Endothelial cell of umbilical vein (primary cell): Measurements from ENCODE around the gene VRK1. TPM values are rescaled to one million over a fixed set of nuclear protein-coding genes. Genes with fewer than 3 reads are reported as not detected.

Experiments used
- BruUV-seq: library from RNA; stranded (reverse); fragments of 400-500 nt; replicated peaks from 2 replicates; lab custom pipeline; 2021; lab: Mats Ljungman, UMichigan
- CTCF ChIA-PET: fragments of 300-600, 350-600 bp; sonication (Branson Sonifier 250); formaldehyde crosslinking; loops from one replicate; lab custom pipeline; 2021; ENCODE audit warnings: antibody characterized with exemption, inconsistent platforms; lab: Charles Lee
- POLR2A ChIA-PET: fragments of 300-600, 350-600 bp; sonication (Branson Sonifier 250); formaldehyde crosslinking; loops from one replicate; lab custom pipeline; 2021; ENCODE audit warnings: antibody characterized with exemption, inconsistent platforms; lab: Charles Lee
- DNase-seq: peaks from one replicate; pipeline ENCODE4 v3.0.0-alpha.2; 2011; ENCODE audit warnings: low read depth, low spot score
- FAIRE-seq: peaks from 2 replicates; lab custom pipeline; 2011; peaks lifted over from hg19 to GRCh38; lab: Jason Lieb, UNC
- H2AFZ ChIP-seq: 2 replicates; pipeline ENCODE4 v1.6.0; 2012; ENCODE audit warnings: low read depth, low read length, control low read depth, inconsistent platforms
- H3K27ac ChIP-seq: 2 replicates; pipeline ENCODE4 v1.5.1; 2011; ENCODE audit warnings: low read depth, mild to moderate bottlenecking, control low read depth, low read length, moderate library complexity; ENCODE audit not compliant: insufficient read depth
- H3K27me3 ChIP-seq, 2 experiments: 2 replicates each; pipeline versions ENCODE4 v1.6.0 to v1.6.1; 2011; ENCODE audit warnings: low read length in 2 of 2, mixed read lengths in 1 of 2; ENCODE audit not compliant: control insufficient read depth in 2 of 2, insufficient read depth in 2 of 2
- H3K36me3 ChIP-seq, 2 experiments: 2 replicates in 1 of 2; 3 replicates in 1 of 2; pipeline ENCODE4 v1.5.1; 2011; ENCODE audit warnings: low read length in 2 of 2, mild to moderate bottlenecking in 1 of 2, moderate library complexity in 1 of 2; ENCODE audit not compliant: control insufficient read depth in 2 of 2, insufficient read depth in 2 of 2; ENCODE audit errors: extremely low read depth in 1 of 2
- H3K4me1 ChIP-seq: 3 replicates; pipeline ENCODE4 v1.5.1; 2011; ENCODE audit warnings: mild to moderate bottlenecking, low read length; ENCODE audit not compliant: control insufficient read depth, insufficient read depth; ENCODE audit errors: extremely low read depth
- H3K4me2 ChIP-seq: 2 replicates; pipeline ENCODE4 v1.6.1; 2011; ENCODE audit warnings: low read length, control low read depth, mixed read lengths; ENCODE audit not compliant: insufficient read depth
- H3K4me3 ChIP-seq, 3 experiments: fragments of 200-600 bp in 1 of 3; sonication (generic), shearing (Covaris generic) in 1 of 3; replicated peaks in 1 of 3; 2 replicates each; pipeline ENCODE4 v1.5.1; 2011 to 2016; ENCODE audit warnings: control low read depth in 3 of 3, low read length in 3 of 3, mild to moderate bottlenecking in 2 of 3, inconsistent platforms in 1 of 3, low read depth in 1 of 3, moderate library complexity in 1 of 3; ENCODE audit not compliant: insufficient read depth in 1 of 3
- H3K79me2 ChIP-seq: 2 replicates; pipeline ENCODE4 v1.6.0; 2012; ENCODE audit warnings: low read length, inconsistent platforms; ENCODE audit not compliant: control insufficient read depth, insufficient read depth
- H3K9ac ChIP-seq: replicated peaks from 2 replicates; pipeline ENCODE3; 2011; ENCODE audit warnings: low read length, control low read depth; ENCODE audit not compliant: insufficient read depth; ENCODE audit errors: extremely low read depth
- H3K9me1 ChIP-seq: replicated peaks from 3 replicates; pipeline ENCODE4 v1.6.0; 2011; ENCODE audit warnings: mild to moderate bottlenecking, low read length; ENCODE audit not compliant: control insufficient read depth, insufficient read depth; ENCODE audit errors: extremely low read depth
- H3K9me3 ChIP-seq: replicated peaks from 2 replicates; pipeline ENCODE4 v1.5.1; 2012; ENCODE audit warnings: low read length, inconsistent platforms; ENCODE audit not compliant: control insufficient read depth, insufficient read depth
- H4K20me1 ChIP-seq: replicated peaks from 2 replicates; pipeline ENCODE3; 2011; ENCODE audit warnings: mild to moderate bottlenecking, low read length; ENCODE audit not compliant: control insufficient read depth, insufficient read depth; ENCODE audit errors: extremely low read depth
- CTCF ChIP-seq, 2 donors: IDR thresholded peaks; 1 replicate in 1 of 2; 2 replicates in 1 of 2; pipeline ENCODE4 v1.5.1; 2011; ENCODE audit warnings: low read length in 2 of 2, mild to moderate bottlenecking in 2 of 2, moderate library complexity in 2 of 2, control low read depth in 1 of 2, inconsistent platforms in 1 of 2, low read depth in 1 of 2; ENCODE audit not compliant: insufficient read depth in 1 of 2; ENCODE audit errors: extremely low read depth in 1 of 2
- EZH2 ChIP-seq: IDR thresholded peaks from 2 replicates; pipeline ENCODE4 v1.6.1; 2012; ENCODE audit warnings: borderline replicate concordance, low read depth, mild to moderate bottlenecking, moderate library complexity, low read length, inconsistent platforms; ENCODE audit not compliant: severe bottlenecking
- FOS ChIP-seq: IDR thresholded peaks from 2 replicates; pipeline ENCODE4 v1.6.1; 2011; ENCODE audit warnings: mild to moderate bottlenecking, low read length, moderate library complexity, borderline replicate concordance; ENCODE audit not compliant: insufficient read depth
- GATA2 ChIP-seq: IDR thresholded peaks from 2 replicates; pipeline ENCODE4 v1.7.0; 2011; ENCODE audit warnings: low read depth, mild to moderate bottlenecking, moderate library complexity, mixed read lengths, low read length; ENCODE audit not compliant: insufficient read length, insufficient read depth
- JUN ChIP-seq: IDR thresholded peaks from 2 replicates; pipeline ENCODE4 v1.6.1; 2011; ENCODE audit warnings: borderline replicate concordance, low read depth; ENCODE audit not compliant: insufficient read length, insufficient read depth
- MAX ChIP-seq: IDR thresholded peaks from 2 replicates; pipeline ENCODE4 v1.6.1; 2011; ENCODE audit not compliant: insufficient read depth, insufficient read length
- MYC ChIP-seq: IDR thresholded peaks from one replicate; pipeline ENCODE4 v1.6.1; 2011; ENCODE audit warnings: mild to moderate bottlenecking, low read depth, low read length
- POLR2A ChIP-seq: IDR thresholded peaks from 2 replicates; pipeline ENCODE4 v1.6.1; 2012; ENCODE audit warnings: low read depth, mild to moderate bottlenecking, control low read depth, low read length
- POLR2AphosphoS5 ChIP-seq: IDR thresholded peaks from 2 replicates; pipeline ENCODE4 v1.6.1; 2012; ENCODE audit warnings: low read depth, mild to moderate bottlenecking, control low read depth, low read length, moderate library complexity; ENCODE audit not compliant: insufficient read depth
- dilution Hi-C: fragments of 300-500 bp; cut with MboI; formaldehyde crosslinking; loops from one replicate; pipeline ENCODE4 v1.15.0; 2019; ENCODE audit warnings: low sequenced_read_pairs; ENCODE audit not compliant: extremely low pct_ligation_motif_present
- intact Hi-C: fragments of 100-400 bp; cut with micrococcal nuclease; formaldehyde crosslinking; loops from one replicate; pipeline ENCODE4 v1.10.0; 2022
- polyA plus RNA-seq, 4 experiments: library from polyadenylated mRNA; depleted of rRNA in 3 of 4; stranded (reverse) in 3 of 4; unstranded in 1 of 4; fragments of >200 nt; gene quantifications; 2 replicates each; pipeline versions ENCODE4 v1.2.1 to v1.2.3, GENCODE V29; 2011 to 2012; ENCODE audit warnings: missing spikeins in 1 of 4
- total RNA-seq: library from RNA; stranded (reverse); gene quantifications from 2 replicates; pipeline ENCODE4 v1.2.3, GENCODE V29; 2021

VRK1 gene
- total and polyA plus RNA-seq, 2 donors (not counting 3 experiments of a cell fraction or from before 2014, with no cell fraction given), result 7.1 to 31.7 TPM

DNA sequence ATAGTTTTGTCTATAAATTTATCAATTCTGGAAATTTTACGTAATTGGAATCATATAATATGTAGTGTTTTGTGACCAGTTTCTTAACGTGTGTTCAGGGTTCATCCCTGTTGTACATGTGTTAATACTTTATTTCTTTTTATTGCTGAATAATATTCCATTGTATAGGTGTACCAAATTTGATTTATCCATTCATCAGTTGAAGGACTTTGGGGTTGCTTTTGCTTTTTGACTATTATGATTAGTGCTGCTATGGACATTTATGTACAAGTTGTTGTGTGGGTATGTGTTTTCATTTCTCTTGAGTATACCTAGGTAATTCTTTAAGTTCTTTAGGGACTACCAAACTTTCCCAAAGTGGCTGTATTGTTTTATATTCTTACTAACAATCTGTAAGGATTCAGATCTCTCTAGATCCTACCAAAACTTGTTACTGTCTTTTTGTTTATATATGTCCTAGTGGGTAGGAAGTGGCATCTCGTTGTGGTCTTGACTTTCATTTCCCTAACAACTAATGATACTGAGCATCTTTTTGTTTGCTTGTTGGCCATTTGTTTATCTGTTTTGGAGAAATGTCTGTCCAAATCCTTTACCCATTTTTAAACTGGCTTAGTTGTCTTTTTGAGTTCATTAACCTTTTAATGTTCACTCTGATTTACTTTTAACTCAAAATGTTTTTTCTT, 14.9 kb downstream of the VRK1 start:
- H2AFZ ChIP-seq, result no peak overlapping the region
- DNase-seq, result no peak
- intact Hi-C loops, result no loop called here
- ChIA-PET POLR2A (no interaction called here), CTCF (no interaction called here)
- H3K9me1 ChIP-seq, result no peaks in the 10 kb centered on the region
- H3K36me3 ChIP-seq, result no peaks in the 10 kb centered on the region
- no peak overlapping the region for H3K9ac ChIP-seq
- dilution Hi-C loops, result no loop called here
- H3K9me3 ChIP-seq, result no peaks in the 10 kb centered on the region
- FAIRE-seq, result no peak
- no peak overlapping the region for H3K4me2 ChIP-seq
- H3K79me2 ChIP-seq, result peaks cover 94% of the 10 kb centered on the region
- H3K4me1 ChIP-seq, result no peaks in the 10 kb centered on the region
- no peak overlapping the region for H3K4me3 ChIP-seq
- no peaks in the 10 kb centered on the region for H4K20me1 ChIP-seq
- no peak overlapping the region for H3K27ac ChIP-seq
- BruUV-seq, result no TSS peak
- TF ChIP-seq POLR2AphosphoS5, result no peak
- no peak for TF ChIP-seq MAX
- TF ChIP-seq JUN, result no peak
- TF ChIP-seq FOS, result no peak
- TF ChIP-seq EZH2, result no peak
- no peak for TF ChIP-seq POLR2A
- no peak for TF ChIP-seq MYC
- TF ChIP-seq CTCF (IDR thresholded peaks at IDR 0.05; ENCODE audit: extremely low read depth in 1 of 2, insufficient read depth in 1 of 2, low read depth in 1 of 2, low read length in 2 of 2), result no peak
- no peak for TF ChIP-seq GATA2
- no peaks in the 10 kb centered on the region for H3K27me3 ChIP-seq
